T47D (cell line): ENCODE data around the gene CRYBG1.
"Not testable (repeated sequence)": the region's sequence is repeated elsewhere in the genome, so short reads cannot be mapped to it uniquely, and the experiment has no call there.

Source experiments
- DNase-seq, 2 experiments: peaks; one replicate each; pipeline versions ENCODE4 v3.0.0 to v3.0.0-alpha.2; 2011 to 2012; ENCODE audit warnings: low read depth in 1 of 2, low spot score in 1 of 2
- JUND ChIP-seq: IDR thresholded peaks from 2 replicates; pipeline ENCODE4 v1.6.1; 2012; ENCODE audit warnings: low read depth
- in situ Hi-C: cut with HindIII; loops from 2 replicates; pipeline ENCODE4 v1.10.0; 2016; ENCODE audit warnings: low sequenced_read_pairs, low pct_unique_long_range_greater_than_20kb

The CRYBG1 gene

GRCh38 chr6:106553440-106553839, 192.9 kb downstream of the CRYBG1 start:
- TF ChIP-seq JUND: no peak
- in situ Hi-C loops: no loop called here
- DNase-seq: no peak

GRCh38 chr6:106555767-106556166, 195.2 kb downstream of the CRYBG1 start:
- TF ChIP-seq JUND: no peak
- in situ Hi-C loops: no loop called here
- peak in 1 of 2 experiments; percentile 18 for DNase-seq

GRCh38 chr6:106556368-106556960, 195.9 kb downstream of the CRYBG1 start:
- no peak for TF ChIP-seq JUND
- DNase-seq: peak in 1 of 2 experiments; percentile 22
- in situ Hi-C loops: no loop called here

DNA sequence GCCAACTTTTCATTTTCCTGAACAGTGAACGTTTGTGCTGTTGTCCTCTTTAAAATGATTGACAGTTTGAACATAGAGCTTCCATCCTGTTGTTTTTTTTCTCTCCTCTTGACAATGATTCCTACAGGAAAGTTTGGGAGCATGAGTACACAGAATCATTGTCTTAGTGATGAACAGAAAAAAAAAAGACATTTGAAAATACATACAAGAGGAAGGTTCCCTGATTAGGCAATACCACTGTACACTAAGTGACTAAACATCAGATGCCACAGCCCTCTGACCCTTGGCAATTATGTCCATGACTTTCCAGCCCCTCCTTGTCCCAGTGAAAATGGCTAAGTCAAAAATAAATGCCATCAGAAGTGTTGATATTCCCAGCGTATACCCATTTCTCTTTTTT, 197.3 kb downstream of the CRYBG1 start:
- in situ Hi-C loops: no loop called here
- no peak for DNase-seq
- no peak for TF ChIP-seq JUND

- in situ Hi-C loops: no loop called here
- TF ChIP-seq JUND: no peak
- no peak for DNase-seq
Observed at GRCh38 chr6:106558364-106558763, 197.8 kb downstream of the CRYBG1 start.

DNA sequence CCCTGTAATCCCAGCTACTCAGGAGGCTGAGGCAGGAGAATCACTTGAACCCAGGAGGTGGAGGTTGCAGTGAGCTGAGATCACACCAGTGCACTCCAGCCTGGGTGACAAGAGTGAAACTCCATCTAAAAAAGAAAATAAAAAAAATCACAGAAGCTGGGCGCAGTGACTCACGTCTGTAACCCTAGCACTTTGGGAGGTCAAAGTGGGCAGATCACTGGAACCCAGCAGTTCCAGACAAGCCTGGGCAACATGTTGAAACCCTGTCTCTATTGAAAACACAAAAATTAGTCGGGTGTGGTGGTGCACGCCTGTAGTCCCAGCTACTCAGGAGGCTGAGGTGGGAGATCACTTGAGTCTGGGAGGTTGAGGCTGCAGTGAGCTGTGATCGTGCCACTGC, 199.1 kb downstream of the CRYBG1 start:
- in situ Hi-C loops, DNase-seq: not testable (repeated sequence)

GRCh38 chr6:106560996-106561685, 200.6 kb downstream of the CRYBG1 start:
- TF ChIP-seq JUND: no peak
- in situ Hi-C loops: no loop called here
- no peak for DNase-seq

DNA sequence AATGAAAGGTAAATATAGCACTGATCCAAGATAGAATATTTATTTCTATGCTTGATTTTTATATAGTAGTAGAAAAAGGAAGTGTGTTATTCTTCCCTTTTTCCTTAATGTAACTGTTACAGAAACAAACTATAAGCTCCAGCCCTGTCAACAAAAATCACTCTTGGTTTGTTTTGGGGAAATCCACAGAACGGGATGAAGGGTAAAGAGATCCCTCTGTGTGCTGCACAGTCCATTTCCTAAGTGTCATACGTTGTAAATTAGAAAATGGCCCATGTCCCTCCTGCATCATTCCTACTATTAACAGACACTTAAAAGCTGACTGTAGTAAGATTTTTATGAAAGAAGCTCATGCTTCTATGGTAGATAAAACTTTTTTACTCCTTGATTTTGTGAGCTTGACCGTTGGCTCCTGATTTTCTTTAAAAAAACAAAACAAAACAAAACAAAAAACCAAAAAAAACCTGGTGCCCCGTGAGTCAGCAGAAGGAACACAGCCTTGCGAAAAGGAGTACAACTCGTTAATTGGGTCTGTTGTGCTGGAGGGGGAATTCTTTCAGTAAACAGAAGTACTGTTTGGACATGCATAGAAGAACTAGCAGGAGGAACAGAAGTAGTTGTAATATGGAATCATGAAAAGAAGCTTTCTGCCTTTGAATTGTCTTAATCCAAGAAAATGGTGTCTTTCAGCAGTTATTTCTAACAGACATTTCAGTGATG, 201.3 kb downstream of the CRYBG1 start:
- DNase-seq: peak in 1 of 2 experiments; percentile 70

GRCh38 chr6:106563614-106564013, 203.1 kb downstream of the CRYBG1 start:
- in situ Hi-C loops: no loop called here
- TF ChIP-seq JUND: no peak
- no peak for DNase-seq

More for the DNA sequence above, 201.3 kb downstream of the CRYBG1 start:
- in situ Hi-C loops: no loop called here
- TF ChIP-seq JUND: no peak

GRCh38 chr6:106564476-106564875, 204.0 kb downstream of the CRYBG1 start:
- TF ChIP-seq JUND: no peak

DNA sequence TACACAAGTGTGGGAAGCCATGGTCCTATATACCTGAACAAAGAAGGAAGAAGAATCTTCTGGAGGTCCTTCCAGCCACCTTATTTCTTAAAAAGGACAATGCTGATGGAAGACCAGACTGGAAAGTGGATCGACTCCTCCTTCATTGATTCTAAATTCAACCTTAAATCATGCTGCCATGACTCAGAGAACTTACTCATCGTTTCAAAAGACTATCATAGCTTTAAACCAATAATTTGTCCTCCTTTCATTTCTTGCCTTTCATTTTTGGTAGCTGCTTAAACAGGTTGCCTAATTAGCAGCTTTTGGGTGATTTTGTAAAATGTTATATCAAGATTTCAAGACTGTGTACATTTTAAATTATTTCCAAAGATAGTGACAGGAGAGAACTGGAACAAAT, 208.0 kb downstream of the CRYBG1 start:
- TF ChIP-seq JUND: no peak
- no peak for DNase-seq
- in situ Hi-C loops: no loop called here

More at GRCh38 chr6:106564476-106564875, 204.0 kb downstream of the CRYBG1 start:
- DNase-seq: no peak
- in situ Hi-C loops: no loop called here

GRCh38 chr6:106569428-106569827, 208.9 kb downstream of the CRYBG1 start:
- in situ Hi-C loops: no loop called here
- TF ChIP-seq JUND: no peak
- DNase-seq: no peak

GRCh38 chr6:106572436-106572835, 211.9 kb downstream of the CRYBG1 start:
- in situ Hi-C loops: no loop called here
- no peak for DNase-seq
- no peak for TF ChIP-seq JUND
